Stimulated activated CD8-positive, alpha-beta memory T cell treated with anti-CD3 and anti-CD28 coated beads, Interleukin-7, amount 100 ng/mL, for 4 hours (primary cell): Measurements from ENCODE around the gene FHIT.

ENCODE experiments used
- DNase-seq, 2 donors: peaks; one replicate each; pipeline ENCODE4 v3.0.0-alpha.2; 2020; ENCODE audit warnings: low read depth in 2 of 2

Gene FHIT

DNA sequence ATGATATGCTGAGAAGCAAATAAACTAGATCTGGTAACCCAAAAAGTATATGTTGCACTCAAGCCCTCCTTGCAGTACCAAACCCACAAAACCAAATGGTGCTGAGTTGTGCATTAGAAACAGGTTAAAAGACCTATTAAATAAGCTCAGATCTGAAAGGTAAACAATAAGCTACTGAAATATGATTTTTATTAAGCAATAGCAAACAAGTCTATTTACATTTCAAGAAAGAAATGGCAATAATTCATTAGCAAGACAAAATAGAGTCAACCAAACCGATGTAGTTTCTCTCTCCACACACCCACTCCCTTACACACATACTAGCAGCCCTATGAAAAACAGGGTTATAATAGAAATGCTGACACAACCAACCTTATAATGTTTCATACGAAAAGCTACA is 760.3 kb downstream of the FHIT start:
- no peak for DNase-seq

DNA sequence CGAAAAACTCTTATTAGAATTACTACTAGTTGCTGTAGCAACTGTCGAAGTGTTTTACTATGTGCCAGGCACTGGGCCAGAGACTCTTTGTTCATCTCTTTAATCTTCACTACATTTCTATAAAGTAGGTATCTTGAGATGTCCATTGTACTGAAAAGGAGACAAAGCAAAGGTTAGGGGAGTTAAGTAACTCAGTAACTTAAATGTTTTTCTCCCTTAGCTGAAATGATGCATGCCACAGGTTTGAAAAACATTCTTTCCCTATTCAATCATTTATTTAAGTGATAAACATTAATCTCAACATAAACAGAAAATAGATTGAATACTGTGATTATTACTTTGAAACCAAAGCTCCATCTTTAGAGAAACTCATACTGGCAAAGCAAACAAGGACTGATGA is 776.2 kb downstream of the FHIT start:
- no peak for DNase-seq

DNA sequence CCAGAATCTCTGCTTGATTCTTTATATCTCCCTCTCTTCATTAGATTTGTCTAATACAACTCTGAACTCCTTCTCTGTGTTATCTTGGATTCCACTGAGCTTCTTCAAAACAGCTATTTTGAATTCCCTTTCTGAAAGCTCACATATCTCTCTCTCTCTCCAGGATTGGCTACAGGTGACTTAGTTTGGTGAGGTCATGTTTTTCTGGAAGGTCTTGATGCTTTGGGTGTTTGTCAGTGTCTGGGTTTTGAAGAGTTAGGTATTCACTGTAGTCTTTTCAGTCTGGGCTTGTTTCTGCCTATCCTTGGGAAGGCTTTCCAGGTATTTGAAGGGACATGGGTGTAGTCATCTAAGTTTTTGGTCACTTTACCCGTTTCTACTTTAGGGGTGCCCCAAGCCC is 781.8 kb downstream of the FHIT start:
- no peak for DNase-seq

DNA sequence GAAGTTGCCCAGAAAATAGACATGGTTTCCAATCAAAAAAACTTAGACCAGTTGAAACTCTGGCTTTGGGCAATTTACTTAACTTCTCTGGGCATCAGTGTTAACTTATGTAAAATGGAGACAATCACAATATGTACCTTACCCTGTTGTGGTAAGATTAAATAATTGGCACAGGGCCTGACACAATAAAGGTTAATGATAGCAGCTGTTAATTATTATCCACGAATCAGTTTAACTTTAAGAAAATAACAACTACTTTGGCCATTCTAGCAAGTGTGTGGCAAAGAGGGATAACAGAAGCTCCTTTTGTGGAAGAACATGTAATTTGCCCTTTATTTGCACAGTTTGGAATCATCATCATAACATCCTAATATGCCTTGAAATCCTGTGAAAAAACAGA is 787.6 kb downstream of the FHIT start:
- no peak for DNase-seq

DNA sequence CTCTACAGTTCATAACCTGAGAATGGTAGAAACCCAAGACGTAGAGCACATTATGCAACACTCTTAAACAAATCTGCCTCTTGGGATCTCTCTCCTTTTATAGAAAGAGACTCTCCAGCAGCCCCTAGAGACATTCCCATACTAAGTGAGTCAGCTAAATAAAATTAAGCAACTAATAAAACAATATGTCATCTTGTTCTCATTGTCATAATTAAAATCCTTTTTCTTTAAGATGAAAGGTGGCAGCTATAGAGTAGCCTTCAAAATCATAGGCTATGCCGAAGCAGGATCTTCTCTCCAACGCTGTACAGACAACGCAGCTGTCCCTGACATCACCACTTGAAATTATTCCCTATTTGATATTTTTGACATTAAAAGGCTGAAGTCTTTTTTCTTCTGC is 790.0 kb downstream of the FHIT start:
- DNase-seq = no peak

DNA sequence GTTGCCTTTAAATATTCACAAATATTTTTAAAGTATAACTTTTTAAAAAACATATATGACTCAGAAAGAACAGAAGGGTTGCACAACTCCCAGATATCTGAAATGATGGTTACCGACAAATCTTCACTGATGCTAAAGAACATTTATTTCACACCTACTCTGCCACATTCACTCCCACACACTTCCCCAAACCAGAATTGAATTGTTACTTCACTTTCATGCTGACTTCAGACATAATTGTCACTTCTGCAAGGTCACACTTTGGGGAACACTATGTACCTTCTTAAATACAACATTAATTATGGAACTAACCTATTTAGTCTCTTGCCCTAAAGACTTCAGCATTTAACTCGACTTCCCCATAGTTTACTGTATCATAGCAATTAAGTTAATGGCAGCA is 795.1 kb downstream of the FHIT start:
- DNase-seq = no peak

DNA sequence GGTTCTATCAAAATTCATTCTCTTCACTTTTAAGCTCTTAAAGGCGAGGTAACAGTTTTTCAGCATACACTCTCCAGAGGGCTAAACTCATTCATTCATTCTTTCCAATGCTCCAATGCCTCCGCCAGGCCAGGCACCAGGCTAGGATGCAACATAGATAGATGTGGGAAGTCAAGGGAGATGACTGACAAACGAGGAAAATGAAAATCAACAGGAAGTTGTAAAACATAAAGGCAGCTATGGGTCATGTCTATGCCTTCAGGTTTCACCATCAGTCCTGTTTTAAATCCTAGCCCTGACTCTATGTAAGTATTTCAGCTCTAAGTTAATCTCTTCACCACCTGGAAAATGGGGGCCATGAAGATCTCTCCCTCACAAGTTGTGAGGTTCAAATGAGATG is 797.9 kb downstream of the FHIT start:
- DNase-seq = no peak

DNA sequence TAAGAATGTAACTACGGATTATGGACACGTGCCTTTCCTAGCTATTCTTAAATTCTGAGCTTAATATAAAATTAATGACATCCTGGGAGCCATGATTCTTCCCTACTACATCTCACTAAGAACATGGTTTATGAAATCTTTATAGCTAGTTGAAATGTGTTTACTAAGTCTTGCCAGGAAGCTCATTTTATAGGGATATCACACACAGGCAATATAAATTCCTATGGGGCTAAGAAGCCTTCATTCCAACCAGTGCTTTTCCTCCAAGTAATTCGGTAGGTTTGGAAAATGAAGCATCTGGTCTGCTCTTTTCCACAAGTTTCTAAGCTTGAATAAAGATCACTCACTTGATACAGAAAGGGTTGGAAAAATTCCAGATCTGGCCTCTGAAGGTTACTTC is 802.6 kb downstream of the FHIT start:
- no peak for DNase-seq

DNA sequence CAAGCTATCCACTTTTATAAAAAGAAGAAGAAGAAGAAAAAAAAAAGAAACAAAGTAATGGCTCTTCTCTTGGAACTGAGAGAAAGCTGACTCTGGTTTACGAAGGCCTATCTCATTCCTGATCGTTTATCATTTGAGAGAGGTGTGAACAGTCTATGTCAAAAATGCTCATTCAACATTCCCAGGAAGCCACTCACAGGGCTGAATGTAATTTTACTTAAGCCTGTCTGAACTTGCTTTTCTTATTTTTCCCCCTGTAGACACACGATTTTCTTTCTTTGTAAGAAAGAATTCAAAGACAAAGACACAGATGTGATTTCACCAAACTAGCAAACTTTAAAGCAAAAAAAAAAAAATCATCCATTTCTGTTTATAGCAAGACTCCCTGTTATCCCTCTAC is 805.8 kb downstream of the FHIT start:
- DNase-seq = no peak

DNA sequence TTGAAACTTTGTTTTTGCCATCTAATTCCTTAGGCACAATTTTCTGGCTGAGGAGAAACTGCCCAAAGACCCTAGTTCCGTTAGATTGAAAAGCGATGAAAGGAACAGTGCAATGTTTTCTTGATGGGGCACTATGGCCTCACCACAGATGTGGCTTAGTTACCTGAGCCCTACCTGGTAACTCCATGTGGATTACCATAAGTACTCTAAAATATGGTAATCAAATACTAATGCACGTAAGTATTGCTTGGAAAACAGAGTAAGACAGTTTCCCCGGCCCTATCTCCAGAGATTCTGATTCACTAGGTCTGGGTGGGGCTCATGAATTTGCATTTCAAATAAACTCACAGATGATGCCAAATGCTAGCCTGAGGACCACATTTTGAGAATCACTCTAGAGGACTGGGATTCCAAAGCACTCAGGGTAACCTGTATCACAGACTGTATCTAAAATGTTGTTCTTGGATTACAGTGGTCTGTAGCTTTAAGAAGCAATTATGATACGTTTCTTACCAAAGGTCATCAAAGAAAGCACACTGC is 806.3 kb downstream of the FHIT start:
- DNase-seq = no peak

DNA sequence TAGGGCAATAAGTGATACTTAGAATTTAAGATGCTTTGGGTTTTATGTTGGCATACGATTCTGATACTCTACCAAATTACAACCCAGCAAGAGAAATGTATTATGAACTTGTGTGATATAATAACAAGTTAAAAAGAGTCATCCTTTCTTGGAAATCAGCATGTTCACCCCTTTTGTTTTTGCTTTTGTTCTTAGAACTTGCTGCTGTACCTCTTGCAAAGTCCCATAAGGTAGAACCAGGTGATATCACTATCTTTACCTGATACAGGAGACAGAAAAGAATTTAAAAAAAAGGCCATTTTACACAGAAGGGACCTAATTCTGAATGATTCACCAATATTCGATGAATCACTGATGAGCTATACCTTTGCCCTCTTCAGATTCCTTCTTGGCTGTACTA is 810.4 kb downstream of the FHIT start:
- no peak for DNase-seq

DNA sequence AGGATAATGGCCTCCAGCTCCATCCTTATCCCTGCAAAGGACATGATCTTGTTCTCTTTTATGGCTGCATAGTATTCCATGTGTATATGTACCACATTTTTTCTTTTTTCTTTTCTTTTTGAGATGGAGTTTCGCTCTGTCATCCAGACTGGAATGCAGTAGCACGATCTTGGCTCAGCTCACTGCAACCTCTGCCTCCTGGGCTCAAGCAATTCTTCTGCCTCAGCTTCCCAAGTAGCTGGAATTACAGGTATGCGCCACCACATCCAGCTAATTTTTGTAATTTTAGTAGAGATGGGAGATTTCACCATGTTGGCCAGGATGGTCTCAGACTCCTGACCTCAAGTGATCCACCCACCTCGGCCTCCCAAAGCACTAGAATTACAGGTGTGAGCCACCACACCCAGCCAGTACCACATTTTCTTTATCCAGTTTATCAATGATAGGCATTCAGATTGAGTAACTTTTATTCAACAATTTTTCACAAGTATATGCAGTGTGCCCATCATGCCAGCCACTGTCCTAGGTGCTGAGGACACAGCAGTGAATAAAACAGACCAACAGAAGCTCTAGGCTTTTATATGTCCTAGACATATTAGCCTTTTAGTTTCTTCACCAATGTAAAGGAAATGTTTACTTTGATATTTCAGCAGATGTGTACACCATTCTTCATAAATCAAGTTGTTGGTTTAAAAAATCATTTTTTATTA is 815.2 kb downstream of the FHIT start:
- DNase-seq = no peak

DNA sequence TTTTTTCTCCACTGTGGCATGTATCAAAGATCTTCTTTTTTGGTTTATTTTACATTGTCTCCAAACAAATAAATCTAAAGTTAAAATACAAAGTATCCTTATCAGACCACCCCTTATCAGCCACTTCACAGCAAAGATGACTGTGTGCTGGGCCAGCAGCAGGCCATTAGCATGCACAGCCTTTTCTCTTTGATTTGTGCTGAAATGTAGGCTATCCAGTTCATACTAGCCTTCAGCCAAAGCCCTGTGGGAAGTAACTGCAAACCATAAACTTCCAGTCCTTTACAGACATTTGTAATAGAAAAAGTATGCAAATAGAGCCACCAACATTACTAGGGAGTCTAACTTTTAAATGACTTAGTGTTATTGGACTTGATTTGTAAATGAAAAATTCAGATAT is 816.3 kb downstream of the FHIT start:
- DNase-seq = no peak

DNA sequence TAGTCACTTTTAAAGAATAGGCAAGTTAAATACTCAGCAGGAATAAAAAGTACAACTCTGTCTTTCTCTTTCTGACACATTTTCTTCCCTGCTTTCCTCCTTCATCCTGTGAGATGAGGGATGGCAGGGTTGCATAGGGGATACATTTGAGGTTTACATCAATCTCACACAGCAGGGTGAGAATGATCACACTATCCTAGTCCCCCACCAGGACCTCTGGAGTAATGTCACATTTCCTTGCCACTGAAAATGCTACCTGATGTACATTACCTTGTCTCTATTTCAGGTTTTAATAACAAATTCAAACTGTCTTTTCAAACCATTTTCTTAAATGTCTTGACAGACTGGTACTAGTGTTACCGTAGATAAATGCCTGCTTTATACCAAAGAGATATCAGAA is 816.9 kb downstream of the FHIT start:
- DNase-seq = no peak

DNA sequence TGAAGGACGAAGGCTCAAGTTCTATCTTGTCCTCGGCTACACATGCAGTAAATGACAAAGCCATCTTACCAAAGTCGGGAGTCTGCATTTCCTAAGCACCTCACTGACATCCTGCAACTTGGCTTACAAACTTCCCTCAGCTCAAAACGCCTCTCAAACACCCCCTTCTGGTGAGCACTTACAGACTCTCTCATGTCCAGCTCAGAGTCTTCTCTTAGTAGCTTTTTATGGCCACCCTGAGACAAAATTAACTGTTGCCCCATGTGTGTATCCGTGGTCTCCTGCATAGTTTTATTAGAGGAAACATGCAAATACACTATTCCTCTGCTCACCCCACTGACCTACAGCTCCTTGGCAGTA is 819.7 kb downstream of the FHIT start:
- no peak for DNase-seq

DNA sequence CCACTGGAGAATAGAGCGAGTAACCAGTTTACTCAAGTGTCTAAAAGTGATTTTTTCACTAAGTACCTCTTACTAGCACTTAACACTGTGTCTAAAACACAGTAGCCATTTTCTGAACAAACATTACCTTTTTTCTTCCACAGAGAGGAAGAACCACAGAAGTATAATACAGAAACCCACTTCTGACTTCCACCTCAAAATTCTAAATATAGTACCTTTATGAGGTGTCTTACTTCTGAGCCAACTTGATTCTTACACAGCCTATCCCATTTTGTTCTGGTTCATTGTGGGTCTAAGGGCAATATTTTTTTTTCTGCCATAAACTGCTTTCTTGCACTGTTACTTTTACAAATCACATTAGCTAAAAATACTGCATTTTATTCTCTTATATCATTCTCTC is 821.0 kb downstream of the FHIT start:
- DNase-seq = no peak

DNA sequence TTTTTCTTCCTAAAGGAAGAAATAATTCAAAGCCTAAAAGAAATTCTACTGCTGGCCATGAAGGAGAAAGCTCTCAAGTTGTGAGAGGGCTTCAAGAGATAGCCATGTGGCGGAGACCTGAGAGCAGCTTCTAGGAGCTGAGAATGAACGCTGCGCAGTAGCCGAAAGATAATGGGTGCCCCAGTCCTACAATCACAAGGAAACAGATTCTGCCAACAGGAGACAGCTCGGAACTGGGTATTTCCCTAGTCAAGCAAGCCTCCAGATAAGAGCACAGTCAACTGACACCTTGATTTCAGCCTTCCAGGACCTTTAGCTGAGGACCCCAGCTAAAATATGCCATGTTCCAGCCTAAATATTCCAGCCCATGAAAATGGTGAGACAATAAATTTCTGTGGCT is 824.1 kb downstream of the FHIT start:
- no peak for DNase-seq

DNA sequence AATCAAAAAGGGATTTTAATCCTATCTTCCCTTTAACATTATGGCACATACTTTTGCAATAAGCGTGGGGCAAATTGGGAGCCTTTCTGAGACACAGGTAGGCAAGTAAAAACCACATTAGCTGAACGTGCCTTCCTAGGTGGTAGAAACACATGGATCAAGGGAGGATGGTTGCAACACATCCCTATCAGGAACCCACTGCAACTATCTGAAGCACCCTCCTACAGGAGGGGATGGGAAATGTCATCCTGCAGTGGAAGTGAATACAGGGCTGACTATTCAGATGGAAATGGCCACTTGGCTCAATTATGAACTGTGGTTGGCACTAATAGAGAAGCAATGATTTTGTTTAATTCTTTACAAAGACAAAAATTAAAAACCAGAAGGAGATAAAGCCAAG is 826.3 kb downstream of the FHIT start:
- DNase-seq = no peak

DNA sequence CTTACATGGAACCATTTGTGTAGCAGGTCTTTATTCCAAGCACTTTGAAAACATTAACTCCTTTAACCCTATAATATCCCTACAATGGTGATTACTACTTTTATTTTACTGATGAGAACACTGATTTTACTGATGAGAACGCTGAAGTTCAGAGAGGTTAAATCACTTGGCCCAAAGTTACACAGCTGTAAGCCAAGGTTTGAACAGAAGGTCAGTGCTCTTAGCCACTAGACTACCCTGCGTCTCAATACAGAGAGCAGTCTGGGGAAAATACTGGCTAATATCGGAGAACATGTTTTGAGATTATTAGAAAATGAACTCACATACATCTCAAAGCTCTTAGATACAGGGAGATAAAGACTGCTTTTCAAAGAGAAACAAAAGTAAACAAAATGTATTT is 827.2 kb downstream of the FHIT start:
- no peak for DNase-seq

DNA sequence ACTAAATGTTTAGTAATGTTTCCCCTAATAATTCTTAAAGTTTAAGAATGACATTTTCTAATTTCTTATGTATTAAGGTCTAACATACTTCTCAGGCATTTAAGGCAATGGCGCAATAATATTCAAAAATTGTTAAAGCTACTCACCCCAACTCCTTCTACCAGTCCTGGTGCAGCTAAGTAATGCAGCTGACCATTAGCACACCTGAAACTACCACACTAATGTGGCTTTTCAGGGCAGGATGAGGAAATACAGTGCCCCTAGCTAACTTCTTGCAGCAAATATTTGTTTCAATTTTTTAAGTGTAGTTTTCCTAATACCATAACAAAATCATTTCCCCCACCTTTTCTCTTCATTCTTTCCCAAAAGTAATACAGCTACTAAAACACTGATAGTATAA is 827.7 kb downstream of the FHIT start:
- DNase-seq = no peak

DNA sequence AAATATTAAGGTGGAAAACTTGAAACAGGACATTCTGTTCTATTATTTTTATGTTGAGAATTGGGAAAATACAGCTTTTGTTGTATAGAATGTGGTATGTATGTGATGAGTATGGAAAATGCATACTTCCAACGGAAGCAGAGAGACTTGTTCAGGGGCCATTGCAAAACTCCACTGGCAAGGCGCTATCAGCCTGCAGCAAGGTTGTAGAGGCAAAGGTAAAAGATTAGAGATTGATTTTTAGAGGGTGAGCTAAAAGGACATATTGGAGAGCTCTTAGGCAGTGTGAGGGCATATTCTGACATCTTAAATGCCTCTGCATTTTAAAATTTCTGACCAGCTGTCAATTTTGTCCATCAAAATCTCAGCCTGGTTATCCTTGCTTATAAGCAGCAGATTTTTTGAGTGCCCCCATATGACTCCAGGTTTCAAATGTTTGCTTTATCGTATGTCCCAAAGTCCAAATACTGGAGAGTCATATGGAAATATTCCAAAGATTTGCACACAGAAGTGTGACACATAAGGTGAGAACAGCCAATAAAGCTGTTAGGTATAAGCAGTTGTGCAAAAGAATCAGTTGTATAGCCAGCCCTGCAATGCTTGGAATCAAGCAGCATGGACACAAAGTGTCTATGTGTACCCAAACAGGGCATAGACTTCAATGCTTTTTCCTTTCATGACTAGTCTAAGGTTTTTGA is 829.4 kb downstream of the FHIT start:
- DNase-seq = no peak

DNA sequence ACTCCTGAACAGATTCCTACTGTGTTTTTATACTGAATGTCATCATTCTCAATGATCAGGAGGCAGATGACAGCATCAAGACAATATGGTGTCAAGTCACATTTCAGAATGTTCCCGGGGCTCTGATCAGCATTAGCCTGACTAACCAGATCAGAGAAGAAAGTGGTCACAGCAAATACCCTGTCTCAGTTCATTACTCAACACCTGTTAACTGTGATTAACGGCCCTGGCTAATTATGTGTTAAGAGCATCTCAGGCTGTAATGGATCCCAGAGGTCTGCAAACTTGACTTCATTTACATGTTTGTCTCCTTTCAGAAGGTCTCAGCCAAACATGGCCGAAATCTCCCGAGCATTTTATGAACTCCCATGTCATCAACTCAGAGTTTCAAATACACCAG is 833.7 kb downstream of the FHIT start:
- DNase-seq = no peak

DNA sequence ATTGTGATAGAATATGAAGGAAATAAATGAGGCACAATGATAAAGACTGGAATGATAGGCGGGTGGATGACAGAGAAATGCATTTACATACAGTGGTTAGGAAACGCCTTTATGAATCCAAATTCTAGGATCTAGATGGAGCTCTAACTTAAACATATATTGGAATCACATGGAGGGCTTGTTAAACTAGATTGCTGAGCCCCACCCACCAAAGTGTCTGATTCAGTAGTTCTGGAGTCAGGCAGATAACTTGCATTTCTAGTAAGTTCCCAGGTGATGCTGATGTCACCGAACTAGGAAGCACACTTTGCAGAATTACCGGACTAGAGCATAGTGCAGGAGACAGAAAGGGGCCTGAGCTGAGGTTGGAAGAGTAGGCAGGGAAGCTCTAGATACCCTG is 837.2 kb downstream of the FHIT start:
- no peak for DNase-seq

DNA sequence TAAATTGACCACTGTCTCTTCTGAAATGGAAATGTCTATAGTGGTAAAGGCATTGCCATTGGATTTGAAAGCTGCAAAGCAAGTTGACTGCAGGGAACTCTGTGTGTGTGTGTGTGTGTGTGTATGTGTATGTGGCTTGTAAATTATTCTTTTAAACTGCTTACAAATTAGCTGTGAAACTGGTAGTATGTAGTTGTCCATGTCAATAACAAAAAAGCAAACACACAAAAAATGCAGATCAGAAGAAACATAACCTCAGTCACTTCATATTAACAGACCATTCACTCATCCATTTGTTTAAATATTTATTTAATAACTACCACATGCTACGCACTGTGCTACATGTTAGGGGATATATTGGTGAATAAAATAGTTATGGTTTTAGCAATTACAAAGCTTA is 837.7 kb downstream of the FHIT start:
- no peak for DNase-seq
